Measurements from ENCODE around the gene ERICH4. TPM values are rescaled to one million over a fixed set of nuclear protein-coding genes. Genes with fewer than 3 reads are reported as not detected.

The ERICH4 gene
- total and polyA plus RNA-seq, 2 of the 4 experiments (the other 2 are of a cell fraction), result not detected

- no peak overlapping the region for H4K5ac ChIP-seq (ENCODE audit: low read depth, low read length)
- H3K18ac ChIP-seq (ENCODE audit: low read depth, low read length), result no peak overlapping the region
- H4K20me1 ChIP-seq (ENCODE audit: insufficient read depth, low read length), result no peaks in the 10 kb centered on the region
- H3K9ac ChIP-seq (ENCODE audit: low read depth, low read length), result no peak overlapping the region
- no peak overlapping the region for H4K8ac ChIP-seq (ENCODE audit: low read depth in 2 of 2, low read length in 2 of 2)
- no peak overlapping the region for H2BK120ac ChIP-seq (ENCODE audit: low read depth, low read length)
- H2BK20ac ChIP-seq (ENCODE audit: low read depth, low read length), result no peak overlapping the region
- H3K4ac ChIP-seq (ENCODE audit: low read depth, low read length), result no peak overlapping the region
- no peak overlapping the region for H3K56ac ChIP-seq (ENCODE audit: extremely low read depth, insufficient read depth, low read length)
- ATAC-seq (ENCODE audit: low read depth), result no peak
- dilution Hi-C loops (cut with HindIII; ENCODE audit: low sequenced_read_pairs, unreplicated experiment) (no loop called here), in situ Hi-C loops (cut with MboI; ENCODE audit: low sequenced_read_pairs) (no loop called here), intact Hi-C loops (cut with micrococcal nuclease) (loop anchor here (10.0 kb wide), 1 partner anchor 218 kb away; no protein-coding TSS in a partner anchor)
- H2AK9ac ChIP-seq (replicated peaks; ENCODE audit: low read depth, low read length, poor library complexity), result no peak overlapping the region
- BruUV-seq (replicated peaks), result no TSS peak
- no peak overlapping the region for H3K14ac ChIP-seq (replicated peaks; ENCODE audit: low read depth, low read length)
- H3K36me3 ChIP-seq (ENCODE audit: control insufficient read depth, insufficient read depth, low read length), result peaks cover 48% of the 10 kb centered on the region
- H3K79me1 ChIP-seq (ENCODE audit: low read depth in 1 of 2, low read length in 2 of 2), result no peaks in the 10 kb centered on the region
- no peak overlapping the region for H3K4me2 ChIP-seq (ENCODE audit: low read depth, low read length)
- DNase-seq, result no peak
- POLR2A ChIA-PET (ENCODE audit: unreplicated experiment), result no interaction called here
- H2AFZ ChIP-seq (replicated peaks; ENCODE audit: low read length, poor library complexity), result no peak overlapping the region
- no peaks in the 10 kb centered on the region for H3K9me3 ChIP-seq (ENCODE audit: control insufficient read depth, insufficient read depth, low read length)
- peaks cover 5% of the 10 kb centered on the region; the same call in 1 of the 2 replicates for H3K4me1 ChIP-seq (ENCODE audit: control insufficient read depth, insufficient read depth, low read length)
- CTCF ChIA-PET, result no interaction called here
- no peaks in the 10 kb centered on the region; the same call in 1 of the 2 replicates for H3K9me1 ChIP-seq (ENCODE audit: insufficient read depth, low read length)
- no peak overlapping the region for H2BK15ac ChIP-seq (ENCODE audit: low read depth, low read length)
- no peak overlapping the region for H2BK5ac ChIP-seq (ENCODE audit: low read depth, low read length, poor library complexity, severe bottlenecking)
- no peak overlapping the region for H2AK5ac ChIP-seq (ENCODE audit: low read depth, low read length)
- TF ChIP-seq BHLHE40 (IDR thresholded peaks at IDR 0.05; ENCODE audit: low read depth, low read length) (no peak), MAFK (IDR thresholded peaks at IDR 0.05; ENCODE audit: low read depth, low read length) (no peak), NFE2L2 (IDR thresholded peaks at IDR 0.05; ENCODE audit: low read depth, low read length) (no peak), USF2 (IDR thresholded peaks at IDR 0.05; ENCODE audit: low read depth, low read length) (no peak), MAZ (IDR thresholded peaks at IDR 0.05; ENCODE audit: borderline replicate concordance, low read depth, low read length) (no peak), POLR2A (IDR thresholded peaks at IDR 0.05; ENCODE audit: low read depth, low read length) (no peak), CHD1 (IDR thresholded peaks at IDR 0.05; ENCODE audit: low read depth, low read length) (no peak), RAD21 (IDR thresholded peaks at IDR 0.05; ENCODE audit: low read length) (no peak), FOS (IDR thresholded peaks at IDR 0.05; ENCODE audit: low read depth, low read length) (no peak), CEBPB (IDR thresholded peaks at IDR 0.05; ENCODE audit: low read depth, low read length) (no peak), MXI1 (IDR thresholded peaks at IDR 0.05; ENCODE audit: borderline replicate concordance, low read depth, low read length) (no peak), SMC3 (IDR thresholded peaks at IDR 0.05; ENCODE audit: low read depth, low read length) (no peak), CTCF (conservative IDR thresholded peaks at IDR 0.05; ENCODE audit: low read depth, low read length) (no peak), RCOR1 (IDR thresholded peaks at IDR 0.05; ENCODE audit: insufficient replicate concordance, low read length) (no peak), RFX5 (IDR thresholded peaks at IDR 0.05; ENCODE audit: low read depth, low read length) (no peak)
- TF ChIP-seq, protein P1, sequence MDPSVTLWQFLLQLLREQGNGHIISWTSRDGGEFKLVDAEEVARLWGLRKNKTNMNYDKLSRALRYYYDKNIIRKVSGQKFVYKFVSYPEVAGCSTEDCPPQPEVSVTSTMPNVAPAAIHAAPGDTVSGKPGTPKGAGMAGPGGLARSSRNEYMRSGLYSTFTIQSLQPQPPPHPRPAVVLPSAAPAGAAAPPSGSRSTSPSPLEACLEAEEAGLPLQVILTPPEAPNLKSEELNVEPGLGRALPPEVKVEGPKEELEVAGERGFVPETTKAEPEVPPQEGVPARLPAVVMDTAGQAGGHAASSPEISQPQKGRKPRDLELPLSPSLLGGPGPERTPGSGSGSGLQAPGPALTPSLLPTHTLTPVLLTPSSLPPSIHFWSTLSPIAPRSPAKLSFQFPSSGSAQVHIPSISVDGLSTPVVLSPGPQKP (IDR thresholded peaks at IDR 0.05; ENCODE audit: borderline replicate concordance, low read depth, low read length), result no peak
- H4K91ac ChIP-seq (ENCODE audit: insufficient read depth, low read depth, low read length), result no peak overlapping the region
- no peak overlapping the region for H3K27ac ChIP-seq (ENCODE audit: insufficient read depth, low read length)
- no peak overlapping the region for H3K4me3 ChIP-seq (ENCODE audit: insufficient read depth, low read depth, low read length)
- no peaks in the 10 kb centered on the region for H3K27me3 ChIP-seq (ENCODE audit: control insufficient read depth, insufficient read depth, low read length)
- H3K23ac ChIP-seq (ENCODE audit: low read depth, low read length), result no peak overlapping the region
- 73% methylated on average over 11 of the region's 18 CpGs; no CpG with 5 or more reads in 1 of the 2 experiments for WGBS, 2 experiments (ENCODE audit: extremely low coverage in 2 of 2, insufficient read length in 1 of 2)
Measured at GRCh38 chr19:41422456-41422855, 20.5 kb upstream of the ERICH4 start.
